Type B pancreatic cell (in vitro differentiated cells): Measurements from ENCODE around the gene ZNF556. TPM values are rescaled to one million over a fixed set of nuclear protein-coding genes. Genes with fewer than 3 reads are reported as not detected.

Experiments used
- DNase-seq: peaks from one replicate; pipeline ENCODE4 v3.0.0; 2021; ENCODE audit warnings: mixed read lengths; ENCODE audit not compliant: unreplicated experiment; ENCODE audit errors: extremely low spot score
- H3K27ac Mint-ChIP-seq: 2 replicates; pipeline ENCODE4 v1.8.0; 2021; ENCODE audit warnings: mild to moderate bottlenecking, mixed read lengths
- H3K27me3 Mint-ChIP-seq: 2 replicates; pipeline ENCODE4 v1.8.0; 2021; ENCODE audit warnings: mixed read lengths
- H3K36me3 Mint-ChIP-seq: 2 replicates; pipeline ENCODE4 v1.8.0; 2021; ENCODE audit warnings: mixed read lengths
- H3K4me1 Mint-ChIP-seq: one replicate; pipeline ENCODE4 v1.8.0; 2021; ENCODE audit warnings: mixed read lengths; ENCODE audit not compliant: unreplicated experiment
- H3K4me3 Mint-ChIP-seq: 2 replicates; pipeline ENCODE4 v1.8.0; 2021; ENCODE audit warnings: mild to moderate bottlenecking, mixed read lengths
- H3K9me3 Mint-ChIP-seq: 2 replicates; pipeline ENCODE4 v1.8.0; 2021; ENCODE audit warnings: mixed read lengths
- total RNA-seq: library from RNA; stranded (reverse); gene quantifications from 2 replicates; pipeline ENCODE4 v1.2.1, GENCODE V29; 2021; ENCODE audit warnings: low replicate concordance
- TF ChIP-seq, protein P1 (sequence below): fragments of 200-600 bp; sonication (generic); conservative IDR thresholded peaks from 2 replicates; pipeline ENCODE4 v1.5.0; 2021; ENCODE audit warnings: antibody characterized with exemption, mild to moderate bottlenecking

ZNF556 gene
- total RNA-seq, 1 donor from 2014 or later, result not detected

DNA sequence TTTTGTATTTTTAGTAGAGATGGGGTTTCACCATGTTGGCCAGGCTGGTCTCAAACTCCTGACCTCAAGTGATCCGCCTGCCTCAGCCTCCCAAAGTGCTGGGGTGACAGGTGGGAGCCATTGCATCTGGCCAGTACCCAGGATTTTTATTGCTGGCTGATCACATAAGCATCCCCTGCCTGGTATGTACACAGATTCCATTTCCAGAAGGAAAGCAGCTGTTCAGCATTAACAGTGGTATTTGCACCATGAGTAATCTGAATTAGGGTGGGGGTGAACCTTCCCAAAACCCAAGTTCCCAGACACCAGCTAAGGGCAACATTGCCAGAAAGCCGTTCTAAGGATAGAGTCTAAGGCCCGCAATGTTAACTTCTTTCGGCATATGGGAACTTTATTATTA lies 18.5 kb upstream of the ZNF556 start:
- Mint-ChIP-seq H3K27me3 (no peaks in the 10 kb centered on the region), H3K4me3 (no peak overlapping the region), H3K4me1 (no peaks in the 10 kb centered on the region), H3K27ac (no peak overlapping the region), H3K9me3 (peaks cover 20% of the 10 kb centered on the region), H3K36me3 (peaks cover 55% of the 10 kb centered on the region)
- TF ChIP-seq, protein P1, sequence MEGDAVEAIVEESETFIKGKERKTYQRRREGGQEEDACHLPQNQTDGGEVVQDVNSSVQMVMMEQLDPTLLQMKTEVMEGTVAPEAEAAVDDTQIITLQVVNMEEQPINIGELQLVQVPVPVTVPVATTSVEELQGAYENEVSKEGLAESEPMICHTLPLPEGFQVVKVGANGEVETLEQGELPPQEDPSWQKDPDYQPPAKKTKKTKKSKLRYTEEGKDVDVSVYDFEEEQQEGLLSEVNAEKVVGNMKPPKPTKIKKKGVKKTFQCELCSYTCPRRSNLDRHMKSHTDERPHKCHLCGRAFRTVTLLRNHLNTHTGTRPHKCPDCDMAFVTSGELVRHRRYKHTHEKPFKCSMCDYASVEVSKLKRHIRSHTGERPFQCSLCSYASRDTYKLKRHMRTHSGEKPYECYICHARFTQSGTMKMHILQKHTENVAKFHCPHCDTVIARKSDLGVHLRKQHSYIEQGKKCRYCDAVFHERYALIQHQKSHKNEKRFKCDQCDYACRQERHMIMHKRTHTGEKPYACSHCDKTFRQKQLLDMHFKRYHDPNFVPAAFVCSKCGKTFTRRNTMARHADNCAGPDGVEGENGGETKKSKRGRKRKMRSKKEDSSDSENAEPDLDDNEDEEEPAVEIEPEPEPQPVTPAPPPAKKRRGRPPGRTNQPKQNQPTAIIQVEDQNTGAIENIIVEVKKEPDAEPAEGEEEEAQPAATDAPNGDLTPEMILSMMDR, result no peak
- DNase-seq, result no peak

DNA sequence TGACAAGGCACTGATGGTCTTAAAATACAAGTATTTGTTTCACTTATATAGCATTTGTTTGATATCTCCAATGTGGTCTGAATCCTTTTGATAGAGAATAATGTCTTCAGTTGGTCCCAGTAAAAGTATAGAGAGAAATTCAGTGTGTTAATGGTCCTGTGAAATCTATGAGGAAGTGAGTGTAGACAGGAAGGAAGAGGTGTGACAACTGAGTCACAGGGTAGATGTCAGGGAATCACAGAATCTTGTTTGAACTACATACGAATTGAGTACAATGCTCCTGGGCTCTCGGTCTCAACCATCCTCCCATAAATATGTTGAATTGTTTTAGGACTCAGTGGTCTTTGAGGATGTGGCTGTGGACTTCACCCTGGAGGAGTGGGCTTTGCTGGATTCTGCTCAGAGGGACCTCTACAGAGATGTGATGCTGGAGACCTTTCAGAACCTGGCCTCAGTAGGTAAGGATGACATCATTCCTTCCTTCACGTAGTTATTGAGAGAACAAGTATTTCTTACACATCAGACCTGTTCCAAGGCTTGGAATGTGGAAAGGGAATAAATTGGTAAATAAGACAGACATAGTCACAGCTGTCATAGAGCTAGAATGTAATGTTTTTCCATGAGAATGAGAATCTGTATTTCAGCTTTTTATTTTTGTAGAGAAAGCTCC lies 16.7 kb upstream of the ZNF556 start:
- no peak for DNase-seq
- Mint-ChIP-seq H3K4me1 (no peaks in the 10 kb centered on the region), H3K27ac (no peak overlapping the region)

DNA sequence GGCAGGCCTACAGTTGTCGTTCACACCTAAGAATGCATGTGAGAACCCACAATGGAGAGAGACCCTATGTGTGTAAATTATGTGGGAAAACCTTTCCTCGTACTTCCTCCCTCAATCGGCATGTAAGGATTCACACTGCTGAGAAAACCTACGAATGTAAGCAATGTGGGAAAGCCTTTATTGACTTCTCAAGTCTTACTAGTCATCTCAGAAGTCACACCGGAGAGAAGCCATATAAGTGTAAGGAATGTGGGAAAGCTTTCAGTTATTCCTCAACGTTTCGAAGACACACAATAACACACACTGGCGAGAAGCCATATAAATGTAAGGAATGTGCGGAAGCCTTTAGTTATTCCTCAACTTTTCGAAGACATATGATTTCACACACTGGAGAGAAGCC lies 14.5 kb upstream of the ZNF556 start:
- DNase-seq, result no peak
- H3K9me3 Mint-ChIP-seq, result peaks cover 25% of the 10 kb centered on the region
- peaks cover 59% of the 10 kb centered on the region for H3K36me3 Mint-ChIP-seq
- TF ChIP-seq, protein P1, result no peak
- H3K27ac Mint-ChIP-seq, result no peak overlapping the region
- no peaks in the 10 kb centered on the region for H3K4me1 Mint-ChIP-seq
- H3K4me3 Mint-ChIP-seq, result no peak overlapping the region
- H3K27me3 Mint-ChIP-seq, result no peaks in the 10 kb centered on the region

More for the DNA sequence above, 16.7 kb upstream of the ZNF556 start:
- H3K27me3 Mint-ChIP-seq, result no peaks in the 10 kb centered on the region
- peak overlapping the region; percentile 8 for H3K4me3 Mint-ChIP-seq
- peaks cover 64% of the 10 kb centered on the region for H3K36me3 Mint-ChIP-seq
- H3K9me3 Mint-ChIP-seq, result peaks cover 20% of the 10 kb centered on the region
- TF ChIP-seq, protein P1, result no peak

DNA sequence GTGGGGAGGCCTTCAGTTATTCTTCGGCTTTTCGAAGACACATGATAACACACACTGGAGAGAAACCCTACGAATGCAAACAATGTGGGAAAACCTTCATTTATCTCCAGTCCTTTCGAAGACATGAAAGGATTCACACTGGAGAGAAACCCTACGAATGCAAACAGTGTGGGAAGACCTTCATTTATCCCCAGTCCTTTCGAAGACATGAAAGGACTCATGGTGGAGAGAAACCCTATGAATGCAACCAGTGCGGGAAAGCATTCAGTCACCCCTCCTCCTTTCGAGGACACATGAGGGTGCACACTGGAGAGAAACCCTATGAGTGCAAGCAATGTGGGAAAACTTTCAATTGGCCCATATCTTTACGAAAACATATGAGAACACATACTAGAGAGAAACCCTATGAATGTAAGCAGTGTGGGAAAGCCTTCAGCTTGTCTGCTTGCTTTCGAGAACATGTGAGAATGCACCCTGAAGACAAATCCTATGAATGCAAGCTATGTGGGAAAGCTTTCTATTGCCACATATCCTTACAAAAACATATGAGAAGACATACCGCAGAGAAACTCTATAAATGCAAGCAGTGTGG lies 14.0 kb upstream of the ZNF556 start:
- Mint-ChIP-seq H3K27me3 (no peaks in the 10 kb centered on the region), H3K9me3 (peaks cover 25% of the 10 kb centered on the region), H3K4me1 (no peaks in the 10 kb centered on the region), H3K4me3 (no peak overlapping the region), H3K36me3 (peaks cover 59% of the 10 kb centered on the region), H3K27ac (no peak overlapping the region)
- no peak for DNase-seq
- TF ChIP-seq, protein P1, result no peak

DNA sequence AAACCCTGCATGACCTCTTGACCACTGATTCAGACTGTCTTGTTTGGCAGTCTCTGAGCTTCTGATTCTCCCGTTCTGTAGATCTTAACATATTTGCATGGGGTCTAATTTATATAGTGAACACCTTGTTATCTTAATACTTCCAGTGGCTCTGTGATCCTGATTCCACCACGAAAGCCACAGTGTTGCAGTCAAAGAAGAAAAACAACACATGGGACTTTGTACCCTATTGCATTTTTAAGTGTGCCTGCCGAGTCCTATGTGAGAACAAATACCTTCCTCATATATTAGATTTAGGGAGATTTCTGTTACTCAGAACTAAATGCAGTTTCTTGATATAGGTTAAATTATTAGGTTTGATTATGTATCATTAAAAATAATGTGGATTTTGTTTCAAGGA lies 12.3 kb upstream of the ZNF556 start:
- DNase-seq, result no peak
- Mint-ChIP-seq H3K4me3 (no peak overlapping the region), H3K27me3 (no peaks in the 10 kb centered on the region), H3K4me1 (no peaks in the 10 kb centered on the region), H3K9me3 (peaks cover 24% of the 10 kb centered on the region), H3K36me3 (peaks cover 56% of the 10 kb centered on the region), H3K27ac (no peak overlapping the region)
- TF ChIP-seq, protein P1, result no peak
